ENCODE results near the gene TUBB2A. TPM values are rescaled to one million over a fixed set of nuclear protein-coding genes. Genes with fewer than 3 reads are reported as not detected.

The TUBB2A gene
- total and polyA plus RNA-seq, 2 of the 13 experiments (the other 11 are each of a cell fraction or from before 2014, with no cell fraction given), result 35.3 to 106 TPM

- TF ChIP-seq TFDP1 (CRISPR knock-in tag; IDR thresholded peaks at IDR 0.05; ENCODE audit: borderline replicate concordance), result peak; percentile 68; the same call in 1 of the 2 replicates
- TF ChIP-seq MLX (CRISPR knock-in tag; IDR thresholded peaks at IDR 0.05), result peak; percentile 99
- no peak for TF ChIP-seq HOXA9 (CRISPR knock-in tag; IDR thresholded peaks at IDR 0.05; ENCODE audit: borderline replicate concordance)
- peak; percentile 87 for TF ChIP-seq HNF4A (CRISPR knock-in tag; IDR thresholded peaks at IDR 0.05)
- 0 out of 2 replicates have a peak, but pooled peaks have one; percentile 14 for TF ChIP-seq SSRP1 (CRISPR knock-in tag; IDR thresholded peaks at IDR 0.05)
- peak; percentile 95 for TF ChIP-seq MAFF (IDR thresholded peaks at IDR 0.05; ENCODE audit: low read depth, low read length)
- TF ChIP-seq HNRNPK (IDR thresholded peaks at IDR 0.05; ENCODE audit: low read depth, low read length, poor library complexity, severe bottlenecking), result no peak
- TF ChIP-seq ZNF672 (CRISPR knock-in tag; IDR thresholded peaks at IDR 0.05), result no peak
- peak; percentile 83 for TF ChIP-seq HOXA3 (CRISPR knock-in tag; IDR thresholded peaks at IDR 0.05)
- TF ChIP-seq REPIN1 (CRISPR knock-in tag; IDR thresholded peaks at IDR 0.05; ENCODE audit: borderline replicate concordance, low read depth), result peak; percentile 91
- no peak for TF ChIP-seq E2F5 (CRISPR knock-in tag; conservative IDR thresholded peaks at IDR 0.05)
- TF ChIP-seq CCDC6 (CRISPR knock-in tag; IDR thresholded peaks at IDR 0.05), result 0 out of 2 replicates have a peak, but pooled peaks have one; percentile 31
- peak; percentile 93; the same call in 1 of the 2 replicates for TF ChIP-seq ZSCAN9 (CRISPR knock-in tag; IDR thresholded peaks at IDR 0.05; ENCODE audit: borderline replicate concordance)
- peak; percentile 71 for TF ChIP-seq DRAP1 (CRISPR knock-in tag; IDR thresholded peaks at IDR 0.05)
- peak; percentile 91 for TF ChIP-seq TBX3 (IDR thresholded peaks at IDR 0.05; ENCODE audit: borderline replicate concordance)
- TF ChIP-seq ZNF232 (CRISPR knock-in tag; IDR thresholded peaks at IDR 0.05; ENCODE audit: borderline replicate concordance), result peak; percentile 63; the same call in 1 of the 2 replicates
- 0 out of 2 replicates have a peak, but pooled peaks have one; percentile 14 for TF ChIP-seq ZNF629 (CRISPR knock-in tag; conservative IDR thresholded peaks at IDR 0.05)
- TF ChIP-seq ZNF512 (CRISPR knock-in tag; IDR thresholded peaks at IDR 0.05), result no peak
- TF ChIP-seq MED8 (CRISPR knock-in tag; IDR thresholded peaks at IDR 0.05; ENCODE audit: insufficient replicate concordance), result no peak
- TF ChIP-seq BCL6 (CRISPR knock-in tag; IDR thresholded peaks at IDR 0.05), result peak; percentile 84
- TF ChIP-seq, protein P1, sequence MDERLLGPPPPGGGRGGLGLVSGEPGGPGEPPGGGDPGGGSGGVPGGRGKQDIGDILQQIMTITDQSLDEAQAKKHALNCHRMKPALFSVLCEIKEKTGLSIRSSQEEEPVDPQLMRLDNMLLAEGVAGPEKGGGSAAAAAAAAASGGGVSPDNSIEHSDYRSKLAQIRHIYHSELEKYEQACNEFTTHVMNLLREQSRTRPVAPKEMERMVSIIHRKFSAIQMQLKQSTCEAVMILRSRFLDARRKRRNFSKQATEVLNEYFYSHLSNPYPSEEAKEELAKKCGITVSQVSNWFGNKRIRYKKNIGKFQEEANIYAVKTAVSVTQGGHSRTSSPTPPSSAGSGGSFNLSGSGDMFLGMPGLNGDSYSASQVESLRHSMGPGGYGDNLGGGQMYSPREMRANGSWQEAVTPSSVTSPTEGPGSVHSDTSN (CRISPR knock-in tag; IDR thresholded peaks at IDR 0.05), result peak; percentile 17; the same call in 1 of the 2 replicates
- TF ChIP-seq EP300 (IDR thresholded peaks at IDR 0.05; ENCODE audit: low read depth in 2 of 2, low read length in 2 of 2), result peak; percentile 80 to 95; a peak in 3 of 4 replicates
- peak; percentile 82; the same call in 1 of the 2 replicates for TF ChIP-seq EP300 (CRISPR knock-in tag; IDR thresholded peaks at IDR 0.05; ENCODE audit: borderline replicate concordance)
- peak; percentile 93; the same call in 1 of the 2 replicates for TF ChIP-seq ZNF350 (CRISPR knock-in tag; IDR thresholded peaks at IDR 0.05; ENCODE audit: borderline replicate concordance, low read depth)
Observed at GRCh38 chr6:3139090-3139903, 18.0 kb downstream of the TUBB2A start (continued).

Measured in HepG2 (cell line).